Prostate gland (tissue), 2 donors: Measurements from ENCODE around the gene EIF3M.

Experiments
- CTCF ChIP-seq, 4 experiments: fragments of 200-600 bp in 2 of 4; fragments of 450-650 bp in 2 of 4; sonication (generic) in 2 of 4; IDR thresholded peaks; 1 replicate in 3 of 4; 2 replicates in 1 of 4; pipeline ENCODE4 v1.5.1; 2016 to 2019; ENCODE audit warnings: antibody characterized with exemption in 4 of 4, mild to moderate bottlenecking in 2 of 4, moderate library complexity in 2 of 4
- POLR2A ChIP-seq: fragments of 450-650 bp; IDR thresholded peaks from one replicate; pipeline ENCODE4 v1.6.1; 2016; ENCODE audit warnings: antibody characterized with exemption, mild to moderate bottlenecking
- POLR2AphosphoS5 ChIP-seq: sonication (generic); formaldehyde crosslinking; IDR thresholded peaks from one replicate; pipeline ENCODE4 v1.6.1; 2017; ENCODE audit warnings: antibody characterized with exemption

GRCh38 chr11:32563600-32563959 is 20.1 kb upstream of the EIF3M start:
- no peak for TF ChIP-seq CTCF (IDR thresholded peaks at IDR 0.05)
- TF ChIP-seq POLR2A, result no peak
- no peak for TF ChIP-seq POLR2AphosphoS5
